HL-60 (cell line): ENCODE measurements around the gene PYHIN1.

Source experiments
- DNase-seq, 2 experiments: peaks; one replicate each; pipeline ENCODE4 v3.0.0-alpha.2; 2010 to 2020; ENCODE audit warnings: low read depth in 1 of 2, low spot score in 1 of 2
- H3K27ac ChIP-seq: fragments of 250-450 bp; sonication (Bioruptor Pico); replicated peaks from 2 replicates; pipeline ENCODE4 v1.5.1; 2020; ENCODE audit warnings: mild to moderate bottlenecking, moderate library complexity
- H3K27me3 ChIP-seq: fragments of 250-450 bp; sonication (Bioruptor Pico); 2 replicates; pipeline ENCODE4 v1.5.1; 2021; ENCODE audit warnings: mild to moderate bottlenecking, moderate library complexity; ENCODE audit not compliant: insufficient read depth, poor library complexity, severe bottlenecking
- H3K4me3 ChIP-seq: replicated peaks from 2 replicates; pipeline ENCODE4 v1.5.1; 2011; ENCODE audit warnings: mild to moderate bottlenecking, control low read depth, low read length; ENCODE audit not compliant: insufficient read depth
- GABPA ChIP-seq: IDR thresholded peaks from 2 replicates; pipeline ENCODE4 v1.6.1; 2012; ENCODE audit warnings: low read depth
- POLR2AphosphoS5 ChIP-seq: IDR thresholded peaks from 2 replicates; pipeline ENCODE4 v1.6.1; 2012; ENCODE audit warnings: low read depth
- SPI1 ChIP-seq: IDR thresholded peaks from 2 replicates; pipeline ENCODE4 v1.6.1; 2012; ENCODE audit warnings: low read depth, mild to moderate bottlenecking, borderline replicate concordance
- TF ChIP-seq, protein P1 (sequence below): IDR thresholded peaks from 2 replicates; pipeline ENCODE4 v1.6.1; 2012; ENCODE audit warnings: low read depth; ENCODE audit not compliant: insufficient replicate concordance
- TF ChIP-seq, protein P2 (sequence below): IDR thresholded peaks from one replicate; pipeline ENCODE4 v1.5.1; 2011; ENCODE audit warnings: low read length, control low read depth, inconsistent platforms; ENCODE audit not compliant: insufficient read depth

Gene PYHIN1

DNA sequence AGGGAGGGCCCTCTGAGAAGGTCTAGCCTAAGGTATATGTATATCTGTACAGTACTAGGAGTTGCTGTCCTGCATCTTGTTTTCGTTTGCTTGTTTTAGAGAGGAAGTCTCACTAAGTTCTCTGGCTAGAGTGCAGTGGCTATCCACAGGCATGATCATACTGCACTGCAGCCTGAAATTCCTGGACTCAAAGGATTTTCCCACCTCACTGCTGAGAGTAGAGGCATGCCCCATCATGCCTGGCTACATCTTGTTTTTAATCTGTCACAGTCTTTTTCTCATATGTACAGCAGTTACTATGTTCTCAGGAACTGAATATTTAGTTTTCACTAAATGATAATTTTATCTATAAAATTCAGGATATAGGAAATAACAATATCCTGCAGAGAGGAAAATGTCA, 15.3 kb upstream of the PYHIN1 start:
- TF ChIP-seq GABPA (no peak), POLR2AphosphoS5 (no peak), SPI1 (no peak)
- TF ChIP-seq, protein P1, sequence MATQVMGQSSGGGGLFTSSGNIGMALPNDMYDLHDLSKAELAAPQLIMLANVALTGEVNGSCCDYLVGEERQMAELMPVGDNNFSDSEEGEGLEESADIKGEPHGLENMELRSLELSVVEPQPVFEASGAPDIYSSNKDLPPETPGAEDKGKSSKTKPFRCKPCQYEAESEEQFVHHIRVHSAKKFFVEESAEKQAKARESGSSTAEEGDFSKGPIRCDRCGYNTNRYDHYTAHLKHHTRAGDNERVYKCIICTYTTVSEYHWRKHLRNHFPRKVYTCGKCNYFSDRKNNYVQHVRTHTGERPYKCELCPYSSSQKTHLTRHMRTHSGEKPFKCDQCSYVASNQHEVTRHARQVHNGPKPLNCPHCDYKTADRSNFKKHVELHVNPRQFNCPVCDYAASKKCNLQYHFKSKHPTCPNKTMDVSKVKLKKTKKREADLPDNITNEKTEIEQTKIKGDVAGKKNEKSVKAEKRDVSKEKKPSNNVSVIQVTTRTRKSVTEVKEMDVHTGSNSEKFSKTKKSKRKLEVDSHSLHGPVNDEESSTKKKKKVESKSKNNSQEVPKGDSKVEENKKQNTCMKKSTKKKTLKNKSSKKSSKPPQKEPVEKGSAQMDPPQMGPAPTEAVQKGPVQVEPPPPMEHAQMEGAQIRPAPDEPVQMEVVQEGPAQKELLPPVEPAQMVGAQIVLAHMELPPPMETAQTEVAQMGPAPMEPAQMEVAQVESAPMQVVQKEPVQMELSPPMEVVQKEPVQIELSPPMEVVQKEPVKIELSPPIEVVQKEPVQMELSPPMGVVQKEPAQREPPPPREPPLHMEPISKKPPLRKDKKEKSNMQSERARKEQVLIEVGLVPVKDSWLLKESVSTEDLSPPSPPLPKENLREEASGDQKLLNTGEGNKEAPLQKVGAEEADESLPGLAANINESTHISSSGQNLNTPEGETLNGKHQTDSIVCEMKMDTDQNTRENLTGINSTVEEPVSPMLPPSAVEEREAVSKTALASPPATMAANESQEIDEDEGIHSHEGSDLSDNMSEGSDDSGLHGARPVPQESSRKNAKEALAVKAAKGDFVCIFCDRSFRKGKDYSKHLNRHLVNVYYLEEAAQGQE, result no peak
- TF ChIP-seq, protein P2, sequence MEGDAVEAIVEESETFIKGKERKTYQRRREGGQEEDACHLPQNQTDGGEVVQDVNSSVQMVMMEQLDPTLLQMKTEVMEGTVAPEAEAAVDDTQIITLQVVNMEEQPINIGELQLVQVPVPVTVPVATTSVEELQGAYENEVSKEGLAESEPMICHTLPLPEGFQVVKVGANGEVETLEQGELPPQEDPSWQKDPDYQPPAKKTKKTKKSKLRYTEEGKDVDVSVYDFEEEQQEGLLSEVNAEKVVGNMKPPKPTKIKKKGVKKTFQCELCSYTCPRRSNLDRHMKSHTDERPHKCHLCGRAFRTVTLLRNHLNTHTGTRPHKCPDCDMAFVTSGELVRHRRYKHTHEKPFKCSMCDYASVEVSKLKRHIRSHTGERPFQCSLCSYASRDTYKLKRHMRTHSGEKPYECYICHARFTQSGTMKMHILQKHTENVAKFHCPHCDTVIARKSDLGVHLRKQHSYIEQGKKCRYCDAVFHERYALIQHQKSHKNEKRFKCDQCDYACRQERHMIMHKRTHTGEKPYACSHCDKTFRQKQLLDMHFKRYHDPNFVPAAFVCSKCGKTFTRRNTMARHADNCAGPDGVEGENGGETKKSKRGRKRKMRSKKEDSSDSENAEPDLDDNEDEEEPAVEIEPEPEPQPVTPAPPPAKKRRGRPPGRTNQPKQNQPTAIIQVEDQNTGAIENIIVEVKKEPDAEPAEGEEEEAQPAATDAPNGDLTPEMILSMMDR, result no peak

DNA sequence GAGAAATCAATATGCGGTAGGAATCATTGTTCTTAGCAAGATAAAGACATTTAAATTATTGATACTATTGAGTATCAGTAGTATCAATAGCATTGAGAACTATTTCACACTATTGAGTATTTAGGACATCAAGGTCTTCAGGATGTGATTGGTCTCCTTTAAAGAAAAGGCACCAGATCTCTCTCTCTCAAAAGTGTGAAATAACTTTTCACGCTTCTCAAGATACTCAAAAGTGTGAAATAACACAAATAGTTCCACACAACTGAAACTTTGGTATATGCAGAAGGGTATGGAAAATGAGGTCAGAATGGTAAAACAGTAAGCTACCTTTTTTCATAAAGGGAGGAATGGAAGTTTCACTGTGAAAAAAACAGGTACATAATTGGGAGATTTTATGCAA, 6.7 kb upstream of the PYHIN1 start:
- TF ChIP-seq, protein P1, result no peak
- TF ChIP-seq POLR2AphosphoS5, result no peak
- no peak for TF ChIP-seq GABPA
- TF ChIP-seq, protein P2, result no peak
- TF ChIP-seq SPI1, result no peak
- Histone ChIP-seq H3K27ac (no peak overlapping the region), H3K27me3 (no peaks in the 10 kb centered on the region), H3K4me3 (no peak overlapping the region)
- no peak for DNase-seq

More for the DNA sequence above, 15.3 kb upstream of the PYHIN1 start:
- H3K4me3 ChIP-seq, result no peak overlapping the region
- DNase-seq, result no peak
- no peaks in the 10 kb centered on the region for H3K27me3 ChIP-seq
- no peak overlapping the region for H3K27ac ChIP-seq

GRCh38 chr1:158930504-158930903, 848 bp upstream of the PYHIN1 start:
- no peak for TF ChIP-seq POLR2AphosphoS5
- TF ChIP-seq, protein P1, result no peak
- no peak for TF ChIP-seq GABPA
- TF ChIP-seq, protein P2, result no peak
- no peak for TF ChIP-seq SPI1
- Histone ChIP-seq H3K27ac (no peak overlapping the region), H3K4me3 (no peak overlapping the region), H3K27me3 (no peaks in the 10 kb centered on the region)
- DNase-seq, result no peak
